DOHH2 (cell line): ENCODE results near the gene UBE2L3.
"Not testable (repeated sequence)": the region's sequence is repeated elsewhere in the genome, so short reads cannot be mapped to it uniquely, and the experiment has no call there.

Experiments
- H3F3A ChIP-seq: fragments of 200-600 bp; sonication (generic), shearing (Covaris generic); 2 replicates; pipeline ENCODE4 v1.6.0; 2016; ENCODE audit warnings: antibody characterized with exemption, mild to moderate bottlenecking; ENCODE audit not compliant: control insufficient read depth, insufficient read depth
- H3K27ac ChIP-seq: fragments of 200-600 bp; sonication (generic); 2 replicates; pipeline ENCODE4 v1.5.1; 2014; ENCODE audit warnings: low read depth, mild to moderate bottlenecking, low read length, moderate library complexity
- H3K27me3 ChIP-seq: fragments of 200-600 bp; sonication (generic); 2 replicates; pipeline ENCODE4 v1.6.1; 2014; ENCODE audit warnings: mild to moderate bottlenecking, low read length, mixed read lengths; ENCODE audit not compliant: control insufficient read depth
- H3K36me3 ChIP-seq: fragments of 200-600 bp; sonication (generic); 2 replicates; pipeline ENCODE4 v1.6.1; 2014; ENCODE audit warnings: mild to moderate bottlenecking, low read length, moderate library complexity, mixed read lengths; ENCODE audit not compliant: control insufficient read depth
- H3K4me1 ChIP-seq: fragments of 200-600 bp; sonication (generic); 2 replicates; pipeline ENCODE4 v1.6.1; 2014; ENCODE audit warnings: mild to moderate bottlenecking, low read length, mixed read lengths; ENCODE audit not compliant: control insufficient read depth
- H3K4me2 ChIP-seq: fragments of 200-600 bp; sonication (generic); 2 replicates; pipeline ENCODE4 v1.6.0; 2014; ENCODE audit warnings: mild to moderate bottlenecking, low read length, moderate library complexity
- H3K4me3 ChIP-seq: fragments of 200-600 bp; sonication (generic); 2 replicates; pipeline ENCODE4 v1.5.1; 2014; ENCODE audit warnings: mild to moderate bottlenecking, low read length, mixed read lengths
- H3K79me2 ChIP-seq: fragments of 200-600 bp; sonication (generic); 2 replicates; pipeline ENCODE4 v1.6.1; 2014; ENCODE audit warnings: mild to moderate bottlenecking, low read length, mixed read lengths; ENCODE audit not compliant: control insufficient read depth
- H3K9me2 ChIP-seq: fragments of 200-600 bp; sonication (generic); replicated peaks from 2 replicates; pipeline ENCODE4 v1.6.1; 2014; ENCODE audit warnings: mild to moderate bottlenecking, low read length, mixed read lengths; ENCODE audit not compliant: control insufficient read depth
- H3K9me3 ChIP-seq: fragments of 200-600 bp; sonication (generic); 2 replicates; pipeline ENCODE4 v1.6.1; 2014; ENCODE audit warnings: antibody characterized with exemption, low read length, mixed read lengths; ENCODE audit not compliant: control insufficient read depth, insufficient read depth
- H4K20me1 ChIP-seq: fragments of 200-600 bp; sonication (generic); 2 replicates; pipeline ENCODE4 v1.6.0; 2014; ENCODE audit warnings: low read depth, mild to moderate bottlenecking, antibody characterized with exemption, low read length, moderate library complexity; ENCODE audit not compliant: control insufficient read depth, insufficient read depth
- EZH2phosphoT487 ChIP-seq: fragments of 200-600 bp; sonication (generic); IDR thresholded peaks from 2 replicates; pipeline ENCODE4 v1.6.1; 2017; ENCODE audit warnings: borderline replicate concordance, mild to moderate bottlenecking, antibody characterized with exemption, low read length, moderate library complexity, mixed read lengths
- TF ChIP-seq, protein P1 (sequence below): fragments of 200-600 bp; sonication (generic); IDR thresholded peaks from one replicate; pipeline ENCODE4 v1.5.1; 2014; ENCODE audit warnings: antibody characterized with exemption, mild to moderate bottlenecking, low read depth, low read length; ENCODE audit not compliant: poor library complexity, severe bottlenecking

Gene UBE2L3

DNA sequence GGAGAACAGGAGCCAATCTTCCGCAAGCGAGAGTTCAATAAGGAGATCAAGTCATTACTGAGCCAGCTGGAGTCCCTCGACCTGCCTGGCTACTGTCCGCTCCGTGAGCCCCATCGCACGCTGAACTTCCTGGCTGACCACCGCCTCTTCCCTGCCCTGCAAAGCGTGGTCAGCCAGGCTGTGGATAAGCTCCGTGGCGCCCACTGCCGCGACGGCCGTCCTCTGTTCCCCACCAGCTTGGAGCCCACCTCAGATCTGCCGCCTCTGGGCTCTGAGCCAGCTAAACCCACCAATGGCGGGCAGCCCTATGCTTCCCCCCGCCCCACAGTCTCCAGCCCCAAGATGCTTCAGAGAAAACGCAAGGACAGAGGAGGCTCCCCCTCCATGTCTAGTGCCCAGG, 67.3 kb downstream of the UBE2L3 start:
- Histone ChIP-seq H3K79me2 (peaks cover under 1% of the 10 kb centered on the region), H3K27ac (no peak overlapping the region), H3K4me2 (no peak overlapping the region), H3F3A (peaks cover 4% of the 10 kb centered on the region; the same call in 1 of the 2 replicates), H3K9me2 (no peaks in the 10 kb centered on the region), H3K9me3 (no peaks in the 10 kb centered on the region; the same call in 1 of the 2 replicates), H3K27me3 (no peaks in the 10 kb centered on the region), H4K20me1 (no peaks in the 10 kb centered on the region), H3K36me3 (no peaks in the 10 kb centered on the region), H3K4me3 (no peak overlapping the region), H3K4me1 (peaks cover 20% of the 10 kb centered on the region)
- TF ChIP-seq EZH2phosphoT487 = no peak
- TF ChIP-seq, protein P1, sequence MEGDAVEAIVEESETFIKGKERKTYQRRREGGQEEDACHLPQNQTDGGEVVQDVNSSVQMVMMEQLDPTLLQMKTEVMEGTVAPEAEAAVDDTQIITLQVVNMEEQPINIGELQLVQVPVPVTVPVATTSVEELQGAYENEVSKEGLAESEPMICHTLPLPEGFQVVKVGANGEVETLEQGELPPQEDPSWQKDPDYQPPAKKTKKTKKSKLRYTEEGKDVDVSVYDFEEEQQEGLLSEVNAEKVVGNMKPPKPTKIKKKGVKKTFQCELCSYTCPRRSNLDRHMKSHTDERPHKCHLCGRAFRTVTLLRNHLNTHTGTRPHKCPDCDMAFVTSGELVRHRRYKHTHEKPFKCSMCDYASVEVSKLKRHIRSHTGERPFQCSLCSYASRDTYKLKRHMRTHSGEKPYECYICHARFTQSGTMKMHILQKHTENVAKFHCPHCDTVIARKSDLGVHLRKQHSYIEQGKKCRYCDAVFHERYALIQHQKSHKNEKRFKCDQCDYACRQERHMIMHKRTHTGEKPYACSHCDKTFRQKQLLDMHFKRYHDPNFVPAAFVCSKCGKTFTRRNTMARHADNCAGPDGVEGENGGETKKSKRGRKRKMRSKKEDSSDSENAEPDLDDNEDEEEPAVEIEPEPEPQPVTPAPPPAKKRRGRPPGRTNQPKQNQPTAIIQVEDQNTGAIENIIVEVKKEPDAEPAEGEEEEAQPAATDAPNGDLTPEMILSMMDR = no peak

DNA sequence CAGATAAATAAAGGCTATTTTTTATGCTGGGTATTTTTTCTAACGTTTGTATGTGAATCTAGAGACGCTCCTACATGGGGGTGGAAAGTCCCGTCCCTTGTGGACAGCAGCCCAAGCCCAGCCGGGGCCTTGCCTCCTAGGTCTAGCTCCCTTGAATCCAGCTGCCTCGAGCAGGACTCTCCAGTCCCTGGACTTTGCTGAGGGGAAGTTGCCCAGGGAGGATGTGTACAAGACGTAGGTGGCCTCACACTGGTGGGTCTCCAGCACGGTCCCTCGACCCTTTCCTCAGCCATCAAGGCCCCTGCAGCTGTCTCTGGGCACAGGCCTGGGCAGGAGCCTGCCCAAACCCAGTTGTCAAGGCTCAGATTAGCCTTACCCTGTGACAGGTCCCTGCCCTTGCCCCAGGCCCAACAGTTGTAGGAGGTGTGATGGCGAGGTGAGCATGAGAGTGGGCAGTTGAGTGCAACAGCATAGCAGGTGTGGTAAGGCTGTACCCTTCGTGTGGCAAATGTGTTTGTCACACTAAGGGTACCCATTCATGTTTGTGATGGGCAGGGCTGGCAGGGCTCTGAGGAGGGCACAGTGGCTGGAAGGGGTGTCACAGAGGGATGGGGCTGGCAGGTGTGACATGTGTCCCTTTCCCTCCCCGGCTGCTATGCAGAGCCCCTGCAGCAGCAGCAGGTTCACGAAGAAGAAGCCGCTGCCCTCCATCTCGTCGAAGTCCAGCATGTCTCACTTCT, 68.4 kb downstream of the UBE2L3 start:
- Histone ChIP-seq H3K4me1 (peaks cover 14% of the 10 kb centered on the region), H4K20me1 (no peaks in the 10 kb centered on the region), H3K27ac (no peak overlapping the region), H3K36me3 (no peaks in the 10 kb centered on the region), H3F3A (no peaks in the 10 kb centered on the region), H3K79me2 (no peaks in the 10 kb centered on the region), H3K9me2 (no peaks in the 10 kb centered on the region), H3K4me3 (no peak overlapping the region), H3K27me3 (no peaks in the 10 kb centered on the region), H3K9me3 (no peaks in the 10 kb centered on the region; the same call in 1 of the 2 replicates), H3K4me2 (no peak overlapping the region)
- TF ChIP-seq EZH2phosphoT487 = no peak
- TF ChIP-seq, protein P1 = no peak

DNA sequence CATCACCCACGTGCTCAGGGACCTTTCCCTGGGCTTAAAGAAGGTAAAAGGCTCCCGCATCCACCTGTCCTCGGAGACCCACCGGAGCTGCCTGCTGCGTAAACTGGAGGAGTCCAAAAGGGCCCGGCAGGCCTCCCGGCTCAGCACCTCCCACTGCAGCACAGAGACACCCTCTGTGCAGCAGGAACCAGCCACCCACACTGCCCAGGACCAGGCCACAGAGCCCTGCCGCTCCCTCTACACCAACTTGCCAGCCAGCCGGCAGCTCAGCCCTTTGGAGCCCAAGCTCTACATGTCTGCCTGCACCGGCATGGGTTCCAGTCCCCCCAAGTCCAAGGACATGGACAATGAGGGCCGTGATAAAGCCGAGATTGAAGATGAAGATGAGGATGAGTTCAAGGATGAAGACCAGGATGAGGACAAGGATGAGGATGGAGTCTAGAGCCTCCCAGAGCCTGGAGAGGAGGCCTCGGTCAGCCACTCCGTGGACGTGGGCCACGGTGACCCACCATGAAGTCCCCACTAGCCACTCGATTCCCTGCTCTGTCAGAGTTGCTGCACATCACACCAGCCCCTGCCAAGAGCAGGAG, 69.2 kb downstream of the UBE2L3 start:
- H3F3A ChIP-seq = no peaks in the 10 kb centered on the region
- no peaks in the 10 kb centered on the region for H3K36me3 ChIP-seq
- TF ChIP-seq, protein P1 = no peak
- no peak for TF ChIP-seq EZH2phosphoT487
- no peaks in the 10 kb centered on the region for H3K9me2 ChIP-seq
- H3K27ac ChIP-seq = no peak overlapping the region
- no peaks in the 10 kb centered on the region for H3K27me3 ChIP-seq
- no peak overlapping the region for H3K4me2 ChIP-seq
- no peak overlapping the region for H3K4me3 ChIP-seq
- no peaks in the 10 kb centered on the region for H3K79me2 ChIP-seq
- no peaks in the 10 kb centered on the region; the same call in 1 of the 2 replicates for H3K9me3 ChIP-seq
- H4K20me1 ChIP-seq = no peaks in the 10 kb centered on the region
- H3K4me1 ChIP-seq = peaks cover 22% of the 10 kb centered on the region

DNA sequence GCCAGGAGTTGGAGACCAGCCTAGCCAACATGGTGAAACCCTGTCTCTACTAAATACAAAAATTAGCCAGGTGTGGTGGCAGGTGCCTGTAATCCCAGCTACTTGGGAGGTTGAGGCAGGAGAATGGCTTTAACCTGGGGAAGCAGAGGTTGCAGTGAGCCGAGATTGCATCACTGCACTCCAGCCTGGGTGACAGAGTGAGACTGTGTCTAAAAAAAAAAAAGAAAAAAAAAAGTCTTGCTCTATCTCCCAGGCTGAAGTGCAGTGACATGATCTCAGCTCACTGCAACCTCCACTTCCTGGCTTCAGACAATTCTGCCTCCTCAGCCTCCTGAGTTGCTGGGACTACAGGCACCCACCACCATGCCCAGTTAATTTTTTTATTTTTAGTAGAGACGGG, 69.9 kb downstream of the UBE2L3 start:
- H3K4me3 ChIP-seq, H3F3A ChIP-seq, H3K79me2 ChIP-seq, H3K4me2 ChIP-seq, H3K9me2 ChIP-seq, H3K36me3 ChIP-seq, H3K9me3 ChIP-seq, H3K27me3 ChIP-seq, H3K27ac ChIP-seq, H4K20me1 ChIP-seq: not testable (repeated sequence)
- H3K4me1 ChIP-seq = peaks cover 19% of the 10 kb centered on the region
